Kidney epithelial cell (primary cell): ENCODE data around the gene GET3. TPM values are rescaled to one million over a fixed set of nuclear protein-coding genes. Genes with fewer than 3 reads are reported as not detected.

Experiments
- DNase-seq: peaks from one replicate; pipeline ENCODE4 v3.0.0-alpha.2; 2010; ENCODE audit warnings: low read depth
- H3K27me3 ChIP-seq: 2 replicates; pipeline ENCODE4 v1.6.0; 2011; ENCODE audit warnings: low read length; ENCODE audit not compliant: control insufficient read depth, insufficient read depth
- H3K36me3 ChIP-seq: 2 replicates; pipeline ENCODE4 v1.5.1; 2011; ENCODE audit warnings: low read length; ENCODE audit not compliant: control insufficient read depth, insufficient read depth
- H3K4me3 ChIP-seq: 2 replicates; pipeline ENCODE4 v1.5.1; 2011; ENCODE audit warnings: low read depth, mild to moderate bottlenecking, control low read depth, low read length
- total RNA-seq: library from RNA; depleted of rRNA; stranded (reverse); fragments of >200 nt; gene quantifications from 2 replicates; pipeline ENCODE4 v1.2.3, GENCODE V29; 2015
- TF ChIP-seq, protein P1 (sequence below): IDR thresholded peaks from 2 replicates; pipeline ENCODE4 v1.5.1; 2011; ENCODE audit warnings: mild to moderate bottlenecking, moderate library complexity, low read length, control low read depth, inconsistent platforms; ENCODE audit not compliant: insufficient read depth, poor library complexity, severe bottlenecking

GET3 gene
- total RNA-seq, 1 donor from 2014 or later, result 146 TPM

DNA sequence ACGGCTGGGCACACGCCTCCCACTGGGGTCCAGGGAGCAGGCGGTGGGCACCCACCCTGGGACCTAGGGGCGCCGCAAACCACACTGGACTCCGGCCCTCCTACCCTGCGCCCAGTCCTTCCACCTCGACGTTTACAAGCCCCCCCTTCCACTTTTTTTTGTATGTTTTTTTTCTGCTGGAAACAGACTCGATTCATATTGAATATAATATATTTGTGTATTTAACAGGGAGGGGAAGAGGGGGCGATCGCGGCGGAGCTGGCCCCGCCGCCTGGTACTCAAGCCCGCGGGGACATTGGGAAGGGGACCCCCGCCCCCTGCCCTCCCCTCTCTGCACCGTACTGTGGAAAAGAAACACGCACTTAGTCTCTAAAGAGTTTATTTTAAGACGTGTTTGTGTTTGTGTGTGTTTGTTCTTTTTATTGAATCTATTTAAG, 55.6 kb downstream of the GET3 start:
- H3K36me3 ChIP-seq, result no peaks in the 10 kb centered on the region
- no peak for DNase-seq
- peak overlapping the region; percentile 96 for H3K4me3 ChIP-seq
- H3K27me3 ChIP-seq, result no peaks in the 10 kb centered on the region
- TF ChIP-seq, protein P1, sequence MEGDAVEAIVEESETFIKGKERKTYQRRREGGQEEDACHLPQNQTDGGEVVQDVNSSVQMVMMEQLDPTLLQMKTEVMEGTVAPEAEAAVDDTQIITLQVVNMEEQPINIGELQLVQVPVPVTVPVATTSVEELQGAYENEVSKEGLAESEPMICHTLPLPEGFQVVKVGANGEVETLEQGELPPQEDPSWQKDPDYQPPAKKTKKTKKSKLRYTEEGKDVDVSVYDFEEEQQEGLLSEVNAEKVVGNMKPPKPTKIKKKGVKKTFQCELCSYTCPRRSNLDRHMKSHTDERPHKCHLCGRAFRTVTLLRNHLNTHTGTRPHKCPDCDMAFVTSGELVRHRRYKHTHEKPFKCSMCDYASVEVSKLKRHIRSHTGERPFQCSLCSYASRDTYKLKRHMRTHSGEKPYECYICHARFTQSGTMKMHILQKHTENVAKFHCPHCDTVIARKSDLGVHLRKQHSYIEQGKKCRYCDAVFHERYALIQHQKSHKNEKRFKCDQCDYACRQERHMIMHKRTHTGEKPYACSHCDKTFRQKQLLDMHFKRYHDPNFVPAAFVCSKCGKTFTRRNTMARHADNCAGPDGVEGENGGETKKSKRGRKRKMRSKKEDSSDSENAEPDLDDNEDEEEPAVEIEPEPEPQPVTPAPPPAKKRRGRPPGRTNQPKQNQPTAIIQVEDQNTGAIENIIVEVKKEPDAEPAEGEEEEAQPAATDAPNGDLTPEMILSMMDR, result no peak

DNA sequence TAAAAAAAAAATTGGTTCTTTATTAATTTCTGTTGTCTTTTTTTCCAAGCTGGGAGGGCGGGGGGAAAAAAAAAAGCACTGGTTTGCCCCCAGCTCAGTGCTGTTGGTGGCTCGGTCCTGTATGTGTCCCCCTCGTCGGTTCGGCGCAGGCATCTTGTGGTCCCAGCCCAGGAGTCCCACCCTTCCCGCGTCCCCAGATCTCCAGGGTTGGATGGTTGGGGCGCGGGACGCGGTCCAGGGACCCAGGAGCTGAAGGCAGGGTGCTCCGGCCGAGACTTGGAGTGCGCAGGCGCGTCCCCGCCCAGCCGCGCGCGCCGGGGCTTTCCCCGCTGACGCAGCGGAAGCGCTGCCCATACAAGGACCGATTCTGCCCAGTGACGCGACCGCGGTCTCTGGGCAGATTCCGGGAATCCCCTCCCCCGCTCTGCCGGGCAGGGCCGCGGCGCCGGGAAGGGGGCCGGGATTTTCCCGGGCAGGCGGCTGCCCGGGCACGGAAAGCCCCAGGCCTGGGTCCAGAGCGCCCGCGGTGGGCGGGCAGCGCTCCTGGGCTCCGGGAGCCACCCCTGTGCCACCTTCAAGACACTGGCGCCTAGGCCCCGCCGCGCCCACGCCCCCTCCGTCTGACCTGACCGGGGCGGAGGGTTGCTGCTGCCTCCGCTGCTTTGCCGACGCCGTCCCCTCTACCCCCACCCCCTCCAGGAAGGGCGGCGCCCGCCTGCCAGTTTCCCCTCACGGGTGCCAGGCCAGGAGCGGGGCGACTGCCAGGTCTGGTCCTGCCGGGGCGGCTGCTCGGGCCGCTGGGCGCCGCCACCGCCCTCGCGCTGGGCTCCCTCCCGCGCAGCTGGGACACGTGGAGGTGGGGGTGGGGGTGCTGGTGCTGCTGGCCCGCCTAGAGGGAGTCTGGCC, 56.2 kb downstream of the GET3 start:
- TF ChIP-seq, protein P1, result no peak
- no peaks in the 10 kb centered on the region for H3K27me3 ChIP-seq
- H3K4me3 ChIP-seq, result peak overlapping the region; percentile 96
- DNase-seq, result no peak
- no peaks in the 10 kb centered on the region for H3K36me3 ChIP-seq

DNA sequence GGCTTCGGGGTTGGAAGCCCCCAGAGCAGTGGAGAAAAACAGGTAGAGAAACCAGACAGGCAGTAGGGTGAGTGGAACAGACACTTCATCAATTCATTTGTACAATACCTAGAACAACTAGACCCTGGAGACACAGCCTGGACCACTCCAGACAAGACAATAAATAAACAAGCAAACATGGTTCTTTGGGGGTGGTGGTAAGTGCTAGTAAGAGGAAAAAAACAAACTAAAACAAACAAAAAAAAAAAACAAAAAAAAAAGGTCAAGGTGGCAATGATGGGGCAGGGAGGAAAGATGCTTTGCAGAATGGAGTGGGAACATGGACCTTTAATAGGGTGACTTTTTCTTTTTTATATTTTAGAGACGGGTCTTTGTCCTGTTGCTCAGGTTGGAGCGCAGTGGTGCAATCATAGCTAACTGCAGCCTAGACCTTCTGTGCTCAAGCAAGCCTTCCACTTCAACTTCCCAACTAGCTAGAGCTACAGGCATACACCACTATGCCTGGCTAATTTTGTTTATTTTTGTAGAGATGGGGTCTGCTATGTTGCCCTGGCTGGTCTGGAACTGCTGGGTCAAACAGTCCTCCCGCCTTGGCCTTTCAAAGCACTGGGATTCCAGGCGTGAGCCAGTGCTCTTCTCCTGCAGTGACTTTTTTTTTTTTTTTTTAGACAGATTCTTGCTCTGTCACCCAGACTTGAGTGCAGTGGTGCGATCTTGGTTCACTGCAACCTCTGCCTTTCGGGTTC, 57.1 kb downstream of the GET3 start:
- H3K36me3 ChIP-seq, result no peaks in the 10 kb centered on the region
- no peaks in the 10 kb centered on the region for H3K27me3 ChIP-seq
- no peak for DNase-seq
- peak overlapping the region; percentile 96 for H3K4me3 ChIP-seq
- TF ChIP-seq, protein P1, result no peak

DNA sequence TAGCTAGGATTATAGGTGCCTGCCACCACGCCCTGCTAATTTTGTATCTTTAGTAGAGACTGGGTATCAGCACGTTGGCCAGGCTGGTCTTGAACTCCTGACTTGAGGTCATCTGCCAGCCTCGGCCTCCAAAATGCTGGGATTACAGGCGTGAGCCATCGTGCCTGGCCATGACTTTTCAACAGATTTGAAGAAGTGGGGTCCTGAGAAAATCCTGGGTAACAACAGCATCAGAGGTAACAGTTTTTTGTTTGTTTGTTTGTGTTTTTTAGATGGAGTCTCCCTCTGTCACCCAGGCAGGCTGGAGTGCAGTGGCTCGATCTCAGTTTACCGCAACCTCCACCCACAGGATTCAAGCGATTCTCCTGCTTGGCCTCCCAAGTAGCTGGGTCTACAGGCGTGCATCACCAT, 57.7 kb downstream of the GET3 start:
- no peak for DNase-seq
- Histone ChIP-seq H3K36me3 (no peaks in the 10 kb centered on the region), H3K27me3 (no peaks in the 10 kb centered on the region), H3K4me3 (no peak overlapping the region)
- TF ChIP-seq, protein P1, result no peak

DNA sequence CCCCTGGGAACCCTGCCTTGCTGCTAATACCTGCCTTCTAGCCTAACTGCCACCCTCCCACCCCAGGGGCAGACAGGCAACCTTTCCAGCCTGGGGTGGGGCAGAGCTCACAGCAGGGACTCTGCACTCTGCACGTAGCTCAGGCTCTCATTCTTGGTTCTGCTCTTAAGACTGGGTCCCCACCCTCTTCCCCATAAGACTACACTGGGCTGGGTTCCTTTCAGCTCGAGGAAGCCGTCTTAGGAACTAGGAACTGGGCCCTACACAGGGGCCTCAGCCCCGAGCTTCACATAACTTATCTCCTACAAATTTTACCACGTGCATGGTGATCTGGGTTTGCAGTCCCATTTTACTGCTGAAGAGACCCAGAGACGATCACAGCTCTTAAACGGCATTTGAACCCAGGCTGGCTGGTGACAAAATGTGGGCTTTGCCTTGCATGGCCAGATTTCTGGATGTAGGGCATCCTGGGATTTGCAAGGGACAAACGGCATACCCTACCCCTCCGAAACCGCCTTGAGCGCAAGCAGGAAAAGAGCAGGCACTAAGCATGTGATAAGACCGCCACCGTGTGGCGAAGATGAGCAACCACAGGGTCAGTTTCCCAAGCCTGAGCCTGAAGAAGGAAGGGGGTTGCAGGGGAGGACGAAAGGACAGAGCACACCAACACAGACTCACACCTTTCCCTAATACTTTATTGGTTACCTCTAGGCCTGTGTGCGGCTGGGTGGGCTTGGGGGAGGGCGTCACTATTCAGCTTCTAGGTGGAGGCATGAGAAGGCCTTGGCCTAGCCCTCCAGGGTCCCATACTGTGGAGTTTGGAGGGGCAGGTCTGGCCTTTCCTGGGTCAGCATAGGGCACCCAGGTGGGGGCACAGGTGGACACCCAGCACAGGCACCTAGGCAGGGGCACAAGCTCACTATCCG, 59.1 kb downstream of the GET3 start:
- TF ChIP-seq, protein P1, result peak; percentile 91
- DNase-seq, result no peak
- H3K4me3 ChIP-seq, result no peak overlapping the region
- no peaks in the 10 kb centered on the region for H3K36me3 ChIP-seq
- H3K27me3 ChIP-seq, result no peaks in the 10 kb centered on the region
